D721Med (cell line): ENCODE results near the gene STOML3.

Experiments
- DNase-seq: peaks from one replicate; pipeline ENCODE4 v3.0.0; 2011; ENCODE audit warnings: low spot score; ENCODE audit not compliant: insufficient read length
- FAIRE-seq: peaks from 2 replicates; lab custom pipeline; 2011; peaks lifted over from hg19 to GRCh38; lab: Jason Lieb, UNC
- CTCF ChIP-seq: IDR thresholded peaks from 2 replicates; pipeline ENCODE4 v1.5.1; 2012; ENCODE audit warnings: mild to moderate bottlenecking, control low read depth; ENCODE audit not compliant: insufficient read depth; ENCODE audit errors: missing control alignments

Gene STOML3

GRCh38 chr13:38967446-38967845, 23.2 kb downstream of the STOML3 start:
- DNase-seq = no peak
- peak; percentile 35 for FAIRE-seq
- TF ChIP-seq CTCF = no peak

GRCh38 chr13:38965281-38965680, 25.4 kb downstream of the STOML3 start:
- TF ChIP-seq CTCF = no peak
- DNase-seq = no peak
- FAIRE-seq = no peak

DNA sequence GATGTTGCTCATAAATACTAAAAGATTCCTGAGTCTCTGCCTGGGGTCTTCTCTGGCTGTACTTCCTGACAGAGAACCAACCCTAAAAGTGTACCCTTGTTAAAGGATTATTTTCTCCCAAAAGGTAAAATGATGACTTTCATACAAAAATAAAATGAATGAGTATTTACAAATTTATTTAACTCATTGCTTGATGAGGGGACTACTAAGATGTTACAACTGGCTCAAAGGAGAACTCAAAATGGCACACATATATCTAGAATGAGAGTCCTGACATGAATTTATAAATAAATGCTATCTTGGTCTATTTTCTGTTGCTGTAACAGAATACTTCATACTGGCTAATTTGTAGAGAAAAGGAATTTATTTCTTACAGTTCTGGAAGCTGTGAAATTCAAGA, 30.5 kb downstream of the STOML3 start:
- TF ChIP-seq CTCF = no peak
- no peak for FAIRE-seq
- DNase-seq = no peak

- DNase-seq (no peak), FAIRE-seq (no peak)
- TF ChIP-seq CTCF = no peak
These were observed 32.6 kb downstream of the STOML3 start for GRCh38 chr13:38957794-38958592.

DNA sequence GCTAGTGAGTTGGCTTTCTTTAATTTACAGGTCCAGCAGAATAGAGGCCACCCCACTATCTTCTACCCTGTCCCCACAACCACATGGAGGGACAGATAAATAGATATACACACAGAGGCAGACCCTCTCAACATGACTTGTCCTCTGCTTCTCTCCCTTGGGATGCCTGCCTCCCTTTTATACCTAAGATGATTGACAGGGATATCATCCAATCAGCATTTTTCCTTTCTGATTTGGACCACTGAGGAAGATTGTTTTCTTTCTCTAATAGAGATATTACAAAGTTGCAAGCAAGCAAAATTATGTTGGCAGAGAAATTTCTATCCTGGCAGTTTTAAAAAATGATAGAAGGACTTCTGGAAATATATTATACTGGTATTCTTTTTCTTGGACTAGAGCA, 35.8 kb downstream of the STOML3 start:
- FAIRE-seq (no peak), DNase-seq (no peak)
- no peak for TF ChIP-seq CTCF

- DNase-seq (no peak), FAIRE-seq (no peak)
- TF ChIP-seq CTCF = no peak
These were observed 36.3 kb downstream of the STOML3 start for GRCh38 chr13:38954291-38954690.

GRCh38 chr13:38952827-38953226, 37.8 kb downstream of the STOML3 start:
- DNase-seq (no peak), FAIRE-seq (no peak)
- TF ChIP-seq CTCF = no peak
